Measurements from ENCODE around the gene EXT2.

EXT2 gene

DNA sequence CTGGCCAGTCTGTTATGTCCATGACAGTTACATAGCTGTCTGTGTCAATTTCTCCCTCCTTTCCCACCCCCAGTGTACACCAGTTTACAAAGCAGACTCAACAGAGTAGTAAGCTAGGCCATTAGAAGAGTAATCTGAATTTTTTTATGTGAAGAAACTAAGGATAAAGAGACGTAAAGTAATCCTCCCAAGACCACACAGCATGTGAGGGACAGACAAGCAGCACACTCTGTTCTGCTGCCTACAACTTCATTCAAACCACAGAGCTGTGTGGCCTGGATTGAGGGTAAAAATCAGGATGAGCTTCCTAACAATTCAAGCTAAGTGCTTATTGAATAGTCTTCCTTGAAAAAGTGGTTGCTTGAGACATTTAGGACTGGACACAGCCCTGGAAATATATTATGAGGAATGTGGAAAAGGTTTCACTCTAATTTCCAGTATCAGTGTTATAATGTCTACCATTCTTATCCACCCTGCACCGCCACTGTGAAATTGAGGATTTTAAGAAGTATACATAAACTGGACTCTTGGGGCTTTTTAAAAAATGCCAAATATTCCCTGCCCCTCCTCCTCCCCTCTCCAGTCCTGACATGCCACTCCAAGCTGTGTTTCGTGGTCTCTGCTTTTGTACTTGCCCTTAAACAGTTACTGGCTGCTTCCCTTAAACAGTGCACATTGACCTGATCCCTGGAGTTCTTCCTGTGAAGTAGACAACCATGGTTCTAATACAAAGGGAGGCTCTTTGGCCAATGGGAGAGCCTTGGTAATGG lies 40.9 kb downstream of the EXT2 start:
- no peak for DNase-seq

DNA sequence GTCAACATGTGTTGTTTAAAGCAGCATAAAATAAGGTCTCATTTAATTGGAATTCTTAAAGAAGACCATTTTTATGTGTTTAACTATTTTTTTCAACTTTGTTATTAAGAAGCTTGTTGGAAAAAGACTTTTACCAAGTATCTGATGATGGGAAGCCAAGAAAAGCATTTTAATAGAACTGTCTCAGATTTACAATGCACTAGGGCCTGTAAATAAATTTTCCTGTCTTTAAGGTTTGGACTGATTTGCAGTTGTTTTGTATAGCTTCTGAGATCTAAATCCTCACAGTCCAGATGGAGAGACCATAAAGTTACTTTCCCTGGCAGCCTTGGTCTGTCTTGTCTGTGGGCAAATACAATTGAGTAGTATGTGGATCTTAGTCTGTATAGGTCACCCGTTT lies 41.6 kb downstream of the EXT2 start:
- no peak for DNase-seq

GRCh38 chr11:44138286-44138685 lies 42.8 kb downstream of the EXT2 start:
- no peak for DNase-seq

GRCh38 chr11:44138980-44139379 lies 43.5 kb downstream of the EXT2 start:
- DNase-seq = no peak

DNA sequence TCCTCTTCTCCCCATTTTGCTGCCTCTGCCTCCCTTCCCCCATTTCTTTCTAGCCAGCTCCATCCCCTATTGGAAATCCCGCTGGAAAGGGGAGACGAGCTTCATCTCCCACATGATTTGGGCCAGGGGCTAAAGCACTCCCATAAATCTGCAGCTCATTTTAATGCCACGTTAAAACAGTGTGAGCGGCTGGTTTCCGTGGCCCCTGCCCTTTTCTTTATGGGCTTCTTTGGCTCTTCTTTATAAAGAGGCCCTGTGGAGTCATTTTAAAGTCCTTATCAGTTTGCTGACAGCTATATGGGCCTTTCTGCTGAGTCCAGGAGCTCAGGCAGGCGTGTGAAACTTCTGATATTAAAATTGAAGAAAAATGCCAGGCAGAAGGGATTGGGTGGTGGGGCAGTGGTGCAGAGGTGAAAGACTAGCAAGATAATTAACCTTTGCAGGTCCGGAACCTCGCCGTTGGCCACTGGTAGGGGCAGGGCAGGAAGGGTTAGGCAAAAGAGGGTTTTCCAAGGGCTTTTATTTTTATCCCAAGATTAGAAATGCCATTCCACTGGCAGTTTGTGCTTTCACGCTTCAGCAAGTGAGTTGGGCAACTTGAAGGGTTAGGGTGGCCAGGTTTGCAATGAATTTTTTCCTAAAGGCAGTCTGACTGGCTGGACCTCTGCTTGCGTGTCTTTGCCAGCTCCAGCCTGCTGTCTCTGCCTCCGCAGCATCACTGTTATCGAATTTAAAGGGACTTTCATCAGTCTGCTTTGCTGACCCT lies 44.3 kb downstream of the EXT2 start:
- no peak for DNase-seq

GRCh38 chr11:44140372-44140771 lies 44.9 kb downstream of the EXT2 start:
- no peak for DNase-seq

- no peak for DNase-seq
Observed at GRCh38 chr11:44140805-44141204, 45.3 kb downstream of the EXT2 start.

- no peak for DNase-seq
Observed at GRCh38 chr11:44143987-44144909, 48.8 kb downstream of the EXT2 start.

DNA sequence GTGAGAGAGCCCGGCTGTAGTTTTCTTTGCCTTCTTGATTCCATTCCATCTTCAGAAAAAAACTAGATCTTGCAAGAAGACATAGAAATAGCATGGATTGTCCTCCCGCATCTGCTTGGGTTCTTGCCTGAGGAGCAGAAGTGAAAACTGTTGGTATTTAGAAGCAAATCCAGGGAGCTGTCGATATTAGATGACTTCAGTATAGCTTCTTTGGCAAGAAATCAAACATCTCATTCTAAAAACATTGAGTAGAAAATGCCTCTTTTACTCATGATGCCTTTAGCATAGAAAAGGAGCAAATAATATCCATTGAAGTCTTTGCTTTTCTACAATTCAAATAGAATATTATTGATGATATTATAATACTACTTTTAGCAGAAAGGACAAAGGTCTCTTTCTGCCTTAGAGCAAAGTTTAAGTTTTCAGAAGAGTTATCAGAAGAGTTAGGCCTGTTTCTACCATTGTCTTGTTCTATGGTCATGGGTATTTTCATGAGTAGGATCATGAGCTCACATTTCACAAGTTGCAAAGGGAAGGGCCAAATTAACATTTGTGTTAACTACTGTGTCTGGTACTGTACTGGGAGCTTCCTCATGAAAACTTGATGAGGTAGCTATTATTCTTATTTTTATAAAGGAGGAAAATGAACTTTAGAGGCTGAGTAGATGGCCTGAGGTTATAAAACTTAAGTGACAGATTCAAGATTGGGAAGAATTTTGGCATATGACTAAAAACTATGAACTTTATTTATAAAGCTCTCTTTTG lies 49.7 kb downstream of the EXT2 start:
- no peak for DNase-seq

- no peak for DNase-seq
Observed at GRCh38 chr11:44146931-44147330, 51.5 kb downstream of the EXT2 start.

- DNase-seq = no peak
Observed at GRCh38 chr11:44147751-44148150, 52.3 kb downstream of the EXT2 start.

DNA sequence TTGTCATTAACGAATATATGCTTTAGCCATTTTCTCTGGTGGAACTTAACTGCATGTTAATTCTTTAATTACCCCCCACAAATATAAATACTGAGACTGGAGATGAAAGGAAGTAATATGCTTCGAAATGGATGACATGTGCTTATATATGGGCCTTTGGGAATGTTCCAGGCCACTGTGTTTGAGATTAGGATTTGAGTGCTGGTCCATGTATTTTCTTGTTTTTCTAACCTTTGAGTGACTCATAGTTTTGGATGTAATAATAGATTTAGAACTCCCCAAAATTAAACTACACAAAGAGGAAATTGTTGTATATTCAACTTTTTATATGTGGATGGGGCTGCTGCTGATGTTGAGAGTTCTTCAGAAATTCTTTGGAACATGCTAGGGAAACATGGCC lies 54.2 kb downstream of the EXT2 start:
- no peak for DNase-seq

- DNase-seq = no peak
Observed at GRCh38 chr11:44150401-44150800, 54.9 kb downstream of the EXT2 start.

DNA sequence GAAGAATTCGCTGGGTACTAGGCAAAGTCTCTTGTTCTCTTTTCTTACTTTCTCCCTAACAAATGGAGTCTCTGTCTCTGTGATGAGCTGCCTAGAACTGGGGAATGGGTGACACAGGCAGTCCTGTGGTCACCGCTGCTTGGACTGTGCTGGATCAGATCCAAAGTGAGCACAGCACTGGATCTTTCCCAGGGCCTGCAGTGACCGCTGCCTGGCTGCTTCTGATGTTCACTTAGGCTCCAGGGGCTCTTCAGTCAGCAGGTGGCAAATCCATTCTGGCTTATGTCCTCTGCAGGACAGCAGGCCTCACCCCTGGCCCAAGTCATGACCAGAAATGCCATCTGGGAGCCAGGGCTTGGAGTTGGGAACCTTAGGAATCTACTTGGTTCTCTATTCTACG lies 61.5 kb downstream of the EXT2 start:
- DNase-seq = no peak

DNA sequence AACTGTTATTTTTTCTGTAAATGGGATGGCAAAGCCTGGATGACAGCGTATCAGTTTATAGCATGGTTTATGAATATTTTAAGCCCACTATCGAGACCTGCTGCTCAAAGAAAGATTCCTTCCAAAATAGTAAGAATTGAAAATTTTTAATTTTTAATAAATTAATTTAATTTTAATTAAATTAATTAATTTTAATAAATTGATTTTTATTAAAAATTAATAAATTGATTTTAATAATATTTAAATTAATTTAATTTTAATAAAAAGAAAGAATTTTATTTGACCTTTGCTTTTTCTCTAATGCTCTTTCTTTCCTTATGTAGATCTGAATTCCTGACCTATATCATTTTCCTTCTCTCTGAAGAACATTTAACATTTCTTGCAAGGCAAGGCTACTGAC lies 62.9 kb downstream of the EXT2 start:
- no peak for DNase-seq

- no peak for DNase-seq
Observed at GRCh38 chr11:44159848-44160721, 64.6 kb downstream of the EXT2 start.

DNA sequence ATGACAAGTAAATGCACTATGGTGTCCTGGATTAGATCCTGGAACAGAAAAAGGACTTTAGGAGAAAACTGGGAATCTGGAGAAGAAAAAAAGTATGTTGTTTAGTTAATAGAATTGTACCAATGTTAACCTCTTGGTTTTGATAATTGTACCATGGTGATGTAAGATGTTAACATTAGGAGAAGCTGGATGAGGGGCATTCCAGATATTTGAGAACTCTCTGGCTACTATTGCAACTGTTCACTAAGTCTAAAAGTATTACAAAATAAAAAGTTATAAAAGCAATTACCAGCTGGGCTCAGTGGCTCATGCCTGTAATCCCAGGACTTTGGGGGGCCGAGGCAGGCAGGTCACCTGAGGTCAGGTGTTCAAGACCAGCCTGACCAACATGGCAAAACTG lies 66.5 kb downstream of the EXT2 start:
- DNase-seq = no peak

GRCh38 chr11:44162662-44163061 lies 67.2 kb downstream of the EXT2 start:
- DNase-seq = peak in 1 of 2 experiments; percentile 27

DNA sequence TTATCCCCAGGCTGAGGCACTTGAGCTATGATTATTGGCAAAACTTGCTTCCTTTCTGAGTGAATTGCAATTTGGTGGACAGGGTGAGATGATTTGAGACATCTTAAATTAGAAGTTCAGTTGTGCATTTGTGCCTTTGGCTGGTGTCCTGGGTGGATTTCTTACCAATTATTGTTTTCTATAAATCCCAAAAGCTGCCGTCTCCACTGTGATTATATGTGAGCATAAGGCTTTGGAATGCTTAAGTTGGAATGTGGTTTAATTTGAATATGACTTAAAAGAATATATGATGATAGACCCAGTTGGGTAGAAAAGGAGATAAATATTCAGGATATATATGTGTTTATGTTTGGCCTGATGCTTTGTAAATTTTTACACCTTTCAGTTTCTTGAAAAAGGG lies 70.0 kb downstream of the EXT2 start:
- DNase-seq = no peak

- no peak for DNase-seq
Observed at GRCh38 chr11:44167046-44167445, 71.6 kb downstream of the EXT2 start.

DNA sequence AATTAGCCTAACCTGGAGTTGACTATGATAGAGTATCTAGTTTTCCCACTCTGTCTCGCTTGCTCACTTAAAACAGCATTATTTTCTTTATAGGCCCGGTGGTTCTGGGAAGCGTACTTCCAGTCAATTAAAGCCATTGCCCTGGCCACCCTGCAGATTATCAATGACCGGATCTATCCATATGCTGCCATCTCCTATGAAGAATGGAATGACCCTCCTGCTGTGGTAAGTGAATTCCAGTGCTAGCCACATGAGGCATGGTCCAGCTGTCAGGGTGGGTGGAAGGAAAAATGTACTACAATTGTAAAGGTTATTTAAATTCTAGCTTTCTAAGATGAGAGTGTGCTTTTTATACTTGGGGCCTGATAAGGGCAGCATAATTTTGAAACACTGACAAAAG lies 76.0 kb downstream of the EXT2 start:
- DNase-seq = no peak

GRCh38 chr11:44172966-44173365 lies 77.5 kb downstream of the EXT2 start:
- DNase-seq = no peak
